ENCODE data around the gene ACKR1. TPM values are rescaled to one million over a fixed set of nuclear protein-coding genes. Genes with fewer than 3 reads are reported as not detected.

The ACKR1 gene
- polyA plus RNA-seq, 1 of the 3 experiments (the other 2 are of a cell fraction), result 0.02 TPM

DNA sequence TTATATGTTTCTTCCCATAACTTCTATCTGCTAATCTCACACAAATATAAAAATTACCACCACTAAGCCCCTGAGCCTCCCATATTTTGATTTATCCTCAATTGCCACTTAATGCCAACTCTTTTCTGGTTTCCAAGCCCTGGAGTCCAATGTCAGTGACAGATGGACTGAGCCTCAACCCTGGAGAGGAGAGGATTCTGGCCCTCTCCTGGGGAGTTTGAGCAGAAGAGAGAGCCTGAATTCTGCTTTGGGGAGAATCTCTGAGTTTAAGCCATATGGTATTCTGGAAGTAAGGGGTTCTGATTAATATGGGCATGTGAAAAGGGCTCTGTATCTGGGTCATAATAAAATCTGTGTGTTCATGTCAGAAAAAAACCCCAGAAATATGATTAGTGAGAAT lies 24.8 kb upstream of the ACKR1 start:
- H3K79me2 ChIP-seq (ENCODE audit: insufficient read depth), result no peaks in the 10 kb centered on the region
- H3K9ac ChIP-seq, result no peak overlapping the region
- no peaks in the 10 kb centered on the region for H3K9me2 ChIP-seq
- H3K4me1 ChIP-seq (ENCODE audit: control insufficient read depth in 1 of 2, insufficient read depth in 2 of 2, low read depth in 1 of 2, low read length in 1 of 2), result no peaks in the 10 kb centered on the region
- no peaks in the 10 kb centered on the region; the same call in 1 of the 2 replicates for H3K27me3 ChIP-seq (ENCODE audit: insufficient read depth)
- DNase-seq, result no peak
- ChIA-PET POLR2A (no interaction called here), CTCF (interaction anchor here (1.7 to 20.8 kb wide), 2 partner anchors 18 to 27 kb away, joined by 7 to 660 read pairs; partner anchors contain the start of gene ACKR1)
- no peaks in the 10 kb centered on the region for H3K9me3 ChIP-seq
- no peaks in the 10 kb centered on the region for H4K20me1 ChIP-seq (ENCODE audit: insufficient read depth)
- no peak overlapping the region for H2AFZ ChIP-seq (ENCODE audit: low read depth)
- TF ChIP-seq TEAD4 (IDR thresholded peaks at IDR 0.05; ENCODE audit: borderline replicate concordance, insufficient read depth) (no peak), EZH2phosphoT487 (IDR thresholded peaks at IDR 0.05; ENCODE audit: borderline replicate concordance, low read depth) (no peak), NFIC (IDR thresholded peaks at IDR 0.05; ENCODE audit: borderline replicate concordance) (no peak), GATA2 (CRISPR knock-in tag; IDR thresholded peaks at IDR 0.05) (no peak), JUND (IDR thresholded peaks at IDR 0.05) (no peak), RFX5 (IDR thresholded peaks at IDR 0.05; ENCODE audit: low read length) (no peak), RCOR1 (IDR thresholded peaks at IDR 0.05; ENCODE audit: low read length) (no peak), MEF2A (IDR thresholded peaks at IDR 0.05; ENCODE audit: borderline replicate concordance, low read depth) (no peak), RXRA (IDR thresholded peaks at IDR 0.05; ENCODE audit: borderline replicate concordance, low read depth) (no peak), TCF12 (IDR thresholded peaks at IDR 0.05) (no peak), FOSL2 (IDR thresholded peaks at IDR 0.05; ENCODE audit: borderline replicate concordance, low read depth) (no peak), SMC3 (IDR thresholded peaks at IDR 0.05; ENCODE audit: low read depth, low read length) (no peak)
- TF ChIP-seq, protein P1, sequence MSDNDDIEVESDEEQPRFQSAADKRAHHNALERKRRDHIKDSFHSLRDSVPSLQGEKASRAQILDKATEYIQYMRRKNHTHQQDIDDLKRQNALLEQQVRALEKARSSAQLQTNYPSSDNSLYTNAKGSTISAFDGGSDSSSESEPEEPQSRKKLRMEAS (IDR thresholded peaks at IDR 0.05; ENCODE audit: low read depth), result no peak
- TF ChIP-seq, protein P2, sequence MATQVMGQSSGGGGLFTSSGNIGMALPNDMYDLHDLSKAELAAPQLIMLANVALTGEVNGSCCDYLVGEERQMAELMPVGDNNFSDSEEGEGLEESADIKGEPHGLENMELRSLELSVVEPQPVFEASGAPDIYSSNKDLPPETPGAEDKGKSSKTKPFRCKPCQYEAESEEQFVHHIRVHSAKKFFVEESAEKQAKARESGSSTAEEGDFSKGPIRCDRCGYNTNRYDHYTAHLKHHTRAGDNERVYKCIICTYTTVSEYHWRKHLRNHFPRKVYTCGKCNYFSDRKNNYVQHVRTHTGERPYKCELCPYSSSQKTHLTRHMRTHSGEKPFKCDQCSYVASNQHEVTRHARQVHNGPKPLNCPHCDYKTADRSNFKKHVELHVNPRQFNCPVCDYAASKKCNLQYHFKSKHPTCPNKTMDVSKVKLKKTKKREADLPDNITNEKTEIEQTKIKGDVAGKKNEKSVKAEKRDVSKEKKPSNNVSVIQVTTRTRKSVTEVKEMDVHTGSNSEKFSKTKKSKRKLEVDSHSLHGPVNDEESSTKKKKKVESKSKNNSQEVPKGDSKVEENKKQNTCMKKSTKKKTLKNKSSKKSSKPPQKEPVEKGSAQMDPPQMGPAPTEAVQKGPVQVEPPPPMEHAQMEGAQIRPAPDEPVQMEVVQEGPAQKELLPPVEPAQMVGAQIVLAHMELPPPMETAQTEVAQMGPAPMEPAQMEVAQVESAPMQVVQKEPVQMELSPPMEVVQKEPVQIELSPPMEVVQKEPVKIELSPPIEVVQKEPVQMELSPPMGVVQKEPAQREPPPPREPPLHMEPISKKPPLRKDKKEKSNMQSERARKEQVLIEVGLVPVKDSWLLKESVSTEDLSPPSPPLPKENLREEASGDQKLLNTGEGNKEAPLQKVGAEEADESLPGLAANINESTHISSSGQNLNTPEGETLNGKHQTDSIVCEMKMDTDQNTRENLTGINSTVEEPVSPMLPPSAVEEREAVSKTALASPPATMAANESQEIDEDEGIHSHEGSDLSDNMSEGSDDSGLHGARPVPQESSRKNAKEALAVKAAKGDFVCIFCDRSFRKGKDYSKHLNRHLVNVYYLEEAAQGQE (IDR thresholded peaks at IDR 0.05; ENCODE audit: low read depth, low read length), result no peak
- TF ChIP-seq, protein P3, sequence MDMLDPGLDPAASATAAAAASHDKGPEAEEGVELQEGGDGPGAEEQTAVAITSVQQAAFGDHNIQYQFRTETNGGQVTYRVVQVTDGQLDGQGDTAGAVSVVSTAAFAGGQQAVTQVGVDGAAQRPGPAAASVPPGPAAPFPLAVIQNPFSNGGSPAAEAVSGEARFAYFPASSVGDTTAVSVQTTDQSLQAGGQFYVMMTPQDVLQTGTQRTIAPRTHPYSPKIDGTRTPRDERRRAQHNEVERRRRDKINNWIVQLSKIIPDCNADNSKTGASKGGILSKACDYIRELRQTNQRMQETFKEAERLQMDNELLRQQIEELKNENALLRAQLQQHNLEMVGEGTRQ (IDR thresholded peaks at IDR 0.05; ENCODE audit: borderline replicate concordance, low read depth, low read length), result no peak
- no peak overlapping the region for H3K27ac ChIP-seq (ENCODE audit: low read depth in 2 of 2, low read length in 1 of 2)
- H3K4me3 ChIP-seq (ENCODE audit: low read depth in 2 of 2, low read length in 1 of 2), result no peak overlapping the region
- no peaks in the 10 kb centered on the region for H3F3A ChIP-seq (replicated peaks; ENCODE audit: insufficient read depth)
- no peaks in the 10 kb centered on the region for H3K36me3 ChIP-seq (replicated peaks in 1 of 2; ENCODE audit: control insufficient read depth in 1 of 2, insufficient read depth in 2 of 2, low read length in 1 of 2)
- H3K4me2 ChIP-seq, result no peak overlapping the region
